Endometrial microvascular endothelial cells (primary cell): Measurements from ENCODE around the gene INSYN1. TPM values are rescaled to one million over a fixed set of nuclear protein-coding genes. Genes with fewer than 3 reads are reported as not detected.
"Not testable (repeated sequence)": the region's sequence is repeated elsewhere in the genome, so short reads cannot be mapped to it uniquely, and the experiment has no call there.

ENCODE experiments used
- in situ Hi-C: cut with HindIII; loops from 2 replicates; pipeline ENCODE4 v1.10.0; 2017; ENCODE audit warnings: low sequenced_read_pairs, low pct_unique_long_range_greater_than_20kb; ENCODE audit errors: inconsistent ontology term
- total RNA-seq: library from RNA; depleted of rRNA; stranded (reverse); fragments of >200 nt; gene quantifications from one replicate; pipeline ENCODE4 v1.2.3, GENCODE V29; 2015; ENCODE audit errors: inconsistent ontology term

The INSYN1 gene
- total RNA-seq, 1 donor from 2014 or later, result not detected

DNA sequence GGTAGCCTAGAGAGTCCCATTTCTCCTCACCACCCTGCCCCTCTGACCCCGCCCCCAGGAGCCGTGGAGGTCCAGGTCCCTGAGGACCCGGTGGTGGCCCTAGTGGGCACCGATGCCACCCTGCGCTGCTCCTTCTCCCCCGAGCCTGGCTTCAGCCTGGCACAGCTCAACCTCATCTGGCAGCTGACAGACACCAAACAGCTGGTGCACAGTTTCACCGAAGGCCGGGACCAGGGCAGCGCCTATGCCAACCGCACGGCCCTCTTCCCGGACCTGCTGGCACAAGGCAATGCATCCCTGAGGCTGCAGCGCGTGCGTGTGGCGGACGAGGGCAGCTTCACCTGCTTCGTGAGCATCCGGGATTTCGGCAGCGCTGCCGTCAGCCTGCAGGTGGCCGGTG is 49.5 kb downstream of the INSYN1 start:
- in situ Hi-C loops, result not testable (repeated sequence)

DNA sequence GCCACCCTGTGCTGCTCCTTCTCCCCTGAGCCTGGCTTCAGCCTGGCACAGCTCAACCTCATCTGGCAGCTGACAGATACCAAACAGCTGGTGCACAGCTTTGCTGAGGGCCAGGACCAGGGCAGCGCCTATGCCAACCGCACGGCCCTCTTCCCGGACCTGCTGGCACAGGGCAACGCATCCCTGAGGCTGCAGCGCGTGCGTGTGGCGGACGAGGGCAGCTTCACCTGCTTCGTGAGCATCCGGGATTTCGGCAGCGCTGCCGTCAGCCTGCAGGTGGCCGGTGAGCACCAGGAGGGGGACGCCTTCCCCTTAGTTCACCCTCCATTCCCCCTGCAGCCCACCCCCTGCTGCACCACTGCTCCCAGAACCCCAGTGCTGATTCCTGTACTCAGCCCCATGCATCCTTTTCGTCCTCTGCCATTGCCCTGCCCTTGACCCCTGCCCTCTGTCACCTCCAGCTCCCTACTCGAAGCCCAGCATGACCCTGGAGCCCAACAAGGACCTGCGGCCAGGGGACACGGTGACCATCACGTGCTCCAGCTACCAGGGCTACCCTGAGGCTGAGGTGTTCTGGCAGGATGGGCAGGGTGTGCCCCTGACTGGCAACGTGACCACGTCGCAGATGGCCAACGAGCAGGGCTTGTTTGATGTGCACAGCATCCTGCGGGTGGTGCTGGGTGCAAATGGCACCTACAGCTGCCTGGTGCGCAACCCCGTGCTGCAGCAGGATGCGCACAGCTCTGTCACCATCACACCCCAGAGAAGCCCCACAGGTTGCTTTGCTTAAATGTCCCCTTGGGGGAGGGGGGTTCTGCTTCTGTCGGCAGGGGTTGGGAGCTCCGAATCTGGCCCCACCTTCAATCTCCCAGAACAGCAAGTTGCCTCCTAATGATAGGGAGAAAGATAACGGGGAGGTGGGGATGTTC is 50.6 kb downstream of the INSYN1 start:
- in situ Hi-C loops, result not testable (repeated sequence)

DNA sequence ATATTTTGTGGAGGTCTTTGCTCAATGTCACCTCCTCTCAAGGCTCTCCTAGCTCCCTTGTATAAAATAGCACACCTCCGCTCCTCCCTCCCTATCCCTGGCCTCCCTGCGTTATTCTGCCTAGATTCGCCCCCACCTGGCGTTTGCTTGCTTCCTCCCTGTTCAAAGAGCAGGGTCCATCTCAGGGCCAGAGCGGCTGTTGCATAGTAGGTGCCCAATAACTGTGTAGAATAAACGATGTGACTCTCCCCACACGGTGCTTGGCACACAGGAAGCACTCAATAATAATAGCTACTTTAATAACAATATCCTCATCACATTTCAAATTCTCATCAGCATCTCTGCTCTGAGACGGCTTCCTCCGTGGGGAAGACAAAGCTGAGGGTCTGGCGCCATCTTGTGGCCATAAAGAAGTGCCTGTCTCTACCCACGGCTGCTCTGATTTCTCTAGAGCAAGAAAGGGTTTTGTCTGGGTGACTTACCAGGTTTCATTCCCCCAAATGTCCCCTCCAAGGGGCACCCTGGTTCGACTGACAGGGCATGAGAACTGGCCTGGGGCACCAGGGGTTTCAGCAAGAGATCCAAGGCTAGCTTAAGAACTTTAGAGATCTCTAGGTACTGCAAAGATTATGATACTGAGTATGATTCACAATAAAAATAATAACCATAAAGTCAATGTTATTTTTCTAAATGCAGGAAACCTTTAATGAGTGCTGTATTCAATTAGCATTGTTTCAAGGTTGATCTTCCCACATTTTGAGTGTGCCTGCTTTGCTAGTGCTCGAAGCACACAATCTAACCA is 52.9 kb downstream of the INSYN1 start:
- in situ Hi-C loops, result no loop called here

DNA sequence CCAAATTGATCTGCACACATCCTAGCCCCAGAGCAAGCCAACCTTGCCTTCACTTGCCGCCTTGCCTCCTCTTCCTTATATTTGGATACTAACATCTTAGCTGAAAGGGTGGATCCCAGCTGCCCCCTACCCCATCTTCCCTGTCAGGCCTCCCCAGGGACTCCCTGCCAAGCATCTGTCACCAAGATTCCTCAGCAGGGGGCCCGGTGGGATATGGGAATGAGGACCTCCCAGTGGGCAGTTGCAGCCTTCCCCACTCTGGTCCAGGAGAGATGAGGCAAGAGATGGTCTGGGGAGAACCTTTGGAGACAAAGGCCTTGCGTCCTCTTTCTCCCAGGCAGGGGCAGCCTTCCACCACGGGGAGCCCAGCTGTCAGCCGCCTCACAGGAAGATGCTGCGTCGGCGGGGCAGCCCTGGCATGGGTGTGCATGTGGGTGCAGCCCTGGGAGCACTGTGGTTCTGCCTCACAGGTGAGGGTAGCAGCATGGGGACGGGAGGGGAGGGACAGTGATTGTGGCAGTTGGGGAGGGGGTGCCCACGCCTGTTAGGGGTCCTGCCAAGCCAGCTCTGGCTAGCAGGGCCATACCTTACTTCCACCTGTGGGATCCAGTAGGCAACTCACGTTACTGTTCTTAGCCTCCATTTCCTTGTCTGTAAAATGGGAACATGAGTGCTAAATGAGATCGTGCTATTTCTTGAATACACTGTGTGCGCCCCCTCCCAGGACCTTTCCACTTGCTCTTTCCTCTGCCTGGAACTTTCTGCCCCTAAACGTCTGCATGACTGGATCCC is 53.7 kb downstream of the INSYN1 start:
- in situ Hi-C loops, result no loop called here

DNA sequence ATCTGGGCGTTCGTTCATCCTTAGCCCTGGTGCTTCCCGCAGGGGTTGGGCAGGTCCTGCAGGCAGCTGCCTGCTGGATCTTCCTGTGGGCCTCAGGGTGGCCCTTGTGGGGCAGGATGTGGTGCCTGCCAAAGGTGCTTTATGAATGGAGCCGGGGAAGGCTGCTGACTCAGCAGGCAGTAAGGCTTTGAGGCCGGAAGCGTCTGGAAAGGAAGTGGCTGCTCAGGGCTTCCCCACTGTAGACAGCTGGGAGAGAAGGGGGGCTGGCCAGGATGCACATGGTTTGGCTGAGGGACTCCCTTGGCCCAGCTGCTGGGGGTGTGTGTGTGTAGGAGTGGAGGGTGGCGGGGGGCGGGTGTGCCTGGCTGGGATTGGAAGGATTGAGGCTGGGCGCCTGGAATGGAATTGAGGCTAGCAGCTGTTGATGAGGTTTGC is 56.1 kb downstream of the INSYN1 start:
- in situ Hi-C loops, result no loop called here

DNA sequence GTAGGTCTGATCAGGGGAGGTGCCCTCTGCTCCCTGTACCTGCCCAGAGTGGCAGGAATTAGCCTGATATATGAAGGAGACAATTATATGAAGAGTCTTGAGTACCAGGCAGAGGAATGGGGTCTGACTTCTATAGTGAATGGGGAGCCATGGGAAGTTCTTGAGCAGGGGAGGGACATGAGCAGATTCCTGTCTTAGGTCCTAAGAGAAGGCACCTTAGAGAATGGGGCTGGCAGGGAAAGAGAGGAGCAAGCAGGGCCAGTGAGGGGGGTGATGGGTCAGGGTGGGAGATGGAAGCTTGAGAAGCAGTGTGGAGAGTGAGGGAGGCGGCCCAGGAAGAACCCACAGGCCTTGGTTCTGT is 56.5 kb downstream of the INSYN1 start:
- in situ Hi-C loops, result no loop called here

DNA sequence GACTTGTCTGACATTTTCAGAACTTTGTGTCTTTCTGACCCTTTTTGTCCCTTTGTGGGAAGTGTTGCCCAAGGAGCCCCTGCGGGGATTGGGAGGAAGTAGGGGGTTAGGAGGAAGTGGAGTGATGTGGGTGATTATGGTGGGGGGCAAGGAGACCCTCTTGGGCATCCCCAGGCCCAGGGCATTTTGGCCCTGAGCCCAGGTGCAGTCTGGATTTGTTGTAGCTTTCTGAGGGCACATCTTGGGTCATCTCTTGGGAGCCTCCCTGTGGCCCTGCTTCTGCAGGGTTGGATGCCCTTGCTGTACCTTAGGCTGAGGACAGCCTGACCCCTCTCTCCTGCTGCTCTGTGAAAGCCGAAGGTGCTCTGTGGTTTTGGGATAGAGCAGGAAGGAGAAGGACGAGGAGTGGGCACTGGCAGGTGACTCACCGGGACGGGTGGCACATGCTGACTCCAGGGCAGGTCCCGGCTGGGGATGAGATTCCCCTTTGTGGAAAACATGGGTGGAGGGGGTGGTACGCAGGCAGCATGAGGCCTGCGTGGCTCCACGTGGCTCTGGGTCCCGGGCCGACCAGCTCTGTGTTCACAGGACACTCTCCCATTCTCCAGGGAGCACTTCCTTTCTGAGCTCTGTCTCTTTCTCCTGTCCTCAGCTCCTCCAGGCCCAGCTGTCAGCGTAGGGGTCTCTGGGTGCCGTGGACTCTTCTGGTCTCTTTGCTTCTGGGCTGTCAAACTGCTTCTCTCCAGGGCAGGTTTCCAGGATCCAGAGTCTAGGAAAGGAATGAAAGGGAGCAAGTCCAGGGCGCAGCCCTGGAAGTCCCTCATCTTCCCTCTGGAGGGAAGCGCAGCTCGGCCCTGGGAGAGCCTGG is 57.1 kb downstream of the INSYN1 start:
- in situ Hi-C loops, result no loop called here

DNA sequence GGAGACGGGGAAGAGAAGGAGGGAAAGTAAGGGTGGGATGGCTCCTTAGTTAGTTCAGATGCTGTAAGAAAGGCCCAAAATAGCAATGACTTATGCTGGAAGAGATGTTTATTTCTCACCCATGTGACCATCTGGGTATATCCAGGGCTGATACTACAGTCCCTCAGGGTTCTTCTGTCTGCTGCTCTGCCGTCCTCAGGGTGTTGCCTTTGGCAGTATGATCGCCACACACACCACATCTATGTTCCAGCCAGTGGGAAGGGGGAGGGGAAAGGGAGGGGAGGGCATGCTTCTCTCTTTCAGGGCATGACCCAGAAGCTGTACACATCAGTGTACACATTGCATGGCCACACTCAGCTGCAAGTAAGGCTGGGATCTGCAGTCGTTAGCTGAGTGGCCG is 58.7 kb downstream of the INSYN1 start:
- in situ Hi-C loops, result no loop called here

DNA sequence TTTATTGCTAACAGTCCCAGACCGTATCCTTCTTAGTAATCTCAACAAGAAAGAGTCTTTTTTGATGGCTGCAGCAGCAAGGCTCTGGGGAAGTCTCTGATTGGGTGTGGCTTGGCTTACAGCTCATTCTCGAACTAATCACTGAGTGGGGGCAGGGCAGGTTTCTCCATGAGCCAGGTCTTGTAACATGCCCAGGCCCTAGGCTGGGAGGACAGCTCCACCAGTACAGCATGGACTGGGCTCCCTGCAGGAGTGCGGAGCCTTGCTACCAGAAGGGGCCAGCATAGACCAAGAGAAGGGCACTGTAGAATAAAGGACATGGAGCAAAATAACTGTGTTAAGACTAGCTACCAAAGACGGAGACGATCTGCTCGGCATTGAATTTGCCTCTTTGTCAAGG is 61.8 kb downstream of the INSYN1 start:
- in situ Hi-C loops, result no loop called here

DNA sequence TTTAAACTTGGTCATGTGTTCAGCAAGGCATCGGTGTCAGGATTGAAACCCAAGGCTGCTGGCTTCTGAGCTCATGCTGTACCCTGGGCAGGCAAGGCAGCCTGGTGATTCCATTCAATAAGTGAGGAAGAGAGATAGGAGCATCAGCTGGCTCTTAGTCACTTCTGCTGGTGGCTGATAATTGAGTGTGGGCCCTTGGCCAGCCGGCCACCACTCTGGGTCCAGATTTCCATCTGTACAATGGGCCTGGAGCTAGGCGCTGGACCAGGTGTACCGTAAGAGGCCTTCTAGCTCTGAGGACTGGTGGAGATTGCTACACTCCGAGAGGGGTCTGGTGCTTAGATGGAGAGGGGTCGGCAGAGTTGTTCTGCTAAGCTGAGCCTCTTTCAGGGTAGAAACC is 64.7 kb downstream of the INSYN1 start:
- in situ Hi-C loops, result no loop called here

DNA sequence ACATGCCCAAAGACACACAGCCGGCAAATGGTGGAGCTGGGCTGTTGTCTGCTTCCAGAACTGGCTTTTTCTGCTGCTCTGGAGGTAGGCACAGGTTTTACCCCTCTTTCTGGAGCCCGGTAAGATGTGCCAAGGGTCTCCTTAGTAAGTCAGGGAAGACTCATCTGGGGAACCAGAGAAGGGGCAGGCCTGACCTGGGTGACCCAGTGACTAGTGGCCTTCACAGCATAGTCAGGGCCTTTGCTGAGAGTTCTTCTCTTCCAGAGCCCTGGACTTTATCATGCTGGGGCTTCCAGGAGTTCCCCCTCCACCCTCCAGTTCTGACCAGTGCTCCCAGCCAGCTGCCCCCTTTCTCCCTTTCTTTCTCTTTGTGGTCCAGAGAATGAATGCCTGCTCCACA is 65.8 kb downstream of the INSYN1 start:
- in situ Hi-C loops, result no loop called here

DNA sequence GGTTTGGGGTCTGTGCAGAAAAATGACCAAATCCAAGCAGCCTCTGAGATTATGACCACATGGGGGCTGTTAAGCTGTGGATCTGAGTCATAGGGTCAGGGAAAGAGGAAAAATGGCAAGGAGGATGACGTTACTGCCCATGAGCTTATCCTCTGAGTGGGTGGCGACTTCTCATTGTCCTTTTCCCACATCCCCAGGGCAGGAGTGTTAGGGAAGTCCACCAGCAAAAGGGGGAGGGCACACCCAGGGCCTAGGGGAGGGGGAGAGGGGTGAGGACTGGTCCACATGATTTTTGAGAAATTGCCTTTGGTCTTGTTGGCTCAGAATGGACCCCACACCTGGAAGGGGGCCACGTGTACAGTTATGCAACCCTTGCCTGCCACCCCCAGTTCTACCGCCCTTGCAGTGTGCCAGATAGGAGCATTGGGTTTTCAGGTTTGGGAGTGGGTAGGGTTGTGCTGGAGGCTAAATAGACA is 66.3 kb downstream of the INSYN1 start:
- in situ Hi-C loops, result no loop called here

DNA sequence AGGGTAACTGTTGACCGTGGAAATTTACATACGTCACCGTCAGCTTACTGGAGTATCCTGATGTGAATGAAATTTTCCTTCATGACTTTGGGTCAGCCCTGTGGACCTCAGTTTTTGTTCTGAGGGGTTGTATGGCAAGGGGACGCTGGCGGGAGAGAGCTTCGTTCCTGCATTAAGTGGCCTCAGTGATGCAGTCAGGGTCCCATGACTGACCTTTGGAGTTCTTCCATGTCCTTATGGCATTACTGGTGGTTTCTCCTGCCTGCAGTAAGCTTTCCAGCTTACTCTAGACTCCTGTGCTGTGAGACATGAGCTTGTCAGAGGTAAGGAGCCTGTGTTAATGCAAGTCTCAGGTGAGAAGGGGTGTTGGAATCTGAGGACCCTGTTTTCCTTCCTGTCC is 67.2 kb downstream of the INSYN1 start:
- in situ Hi-C loops, result no loop called here

Other genes starting within 250 kb of the INSYN1 start
- 80.3 TPM for gene NPTN, start 120.0 kb downstream of the INSYN1 start, total RNA-seq
- 108 TPM for gene CD276, start 69.0 kb downstream of the INSYN1 start, total RNA-seq
- not detected for gene TBC1D21, start 120.2 kb upstream of the INSYN1 start, total RNA-seq
- gene LOXL1, start 173.1 kb upstream of the INSYN1 start, total RNA-seq, result 0.46 TPM
- 29.1 TPM for gene STOML1, start 238.9 kb upstream of the INSYN1 start, total RNA-seq
- gene PML, start 241.4 kb upstream of the INSYN1 start, total RNA-seq, result 78.4 TPM